HepG2 (cell line): ENCODE measurements around the gene SOCS7. TPM values are rescaled to one million over a fixed set of nuclear protein-coding genes. Genes with fewer than 3 reads are reported as not detected.

Source experiments
- CREBL2 ChIP-seq: sonication (generic); formaldehyde crosslinking; IDR thresholded peaks from 2 replicates; pipeline ENCODE4 v1.8.1; 2023; ENCODE audit warnings: missing genetic modification reagents, mild to moderate bottlenecking, borderline replicate concordance
- CSRNP1 ChIP-seq: sonication (generic); formaldehyde crosslinking; IDR thresholded peaks from 2 replicates; pipeline ENCODE4 v1.8.1; 2023; ENCODE audit warnings: mild to moderate bottlenecking, missing genetic modification reagents
- FIP1L1 ChIP-seq: fragments of 200-400 bp; formaldehyde crosslinking; IDR thresholded peaks from 2 replicates; pipeline ENCODE4 v1.6.1; 2018; ENCODE audit warnings: low read depth, mild to moderate bottlenecking, low read length, moderate library complexity, borderline replicate concordance; ENCODE audit not compliant: insufficient read depth
- GMEB2 ChIP-seq: IDR thresholded peaks from 2 replicates; pipeline ENCODE4 v1.6.1; 2016; ENCODE audit warnings: missing biosample characterization, missing genetic modification reagents, low read depth
- GTF3A ChIP-seq: sonication (generic); formaldehyde crosslinking; conservative IDR thresholded peaks from 2 replicates; pipeline ENCODE4 v1.4.0; 2020; ENCODE audit warnings: mild to moderate bottlenecking, missing genetic modification reagents
- MAFG ChIP-seq: sonication (generic); formaldehyde crosslinking; IDR thresholded peaks from 2 replicates; pipeline ENCODE4 v1.5.1; 2020; ENCODE audit warnings: mild to moderate bottlenecking, missing genetic modification reagents
- MEF2D ChIP-seq: sonication (generic); formaldehyde crosslinking; IDR thresholded peaks from 2 replicates; pipeline ENCODE4 v1.5.1; 2020; ENCODE audit warnings: mild to moderate bottlenecking, missing genetic modification reagents
- MEIS1 ChIP-seq: sonication (generic); formaldehyde crosslinking; IDR thresholded peaks from 2 replicates; pipeline ENCODE4 v1.9.0; 2021; ENCODE audit warnings: mild to moderate bottlenecking, missing genetic modification reagents, moderate library complexity, borderline replicate concordance
- MLLT10 ChIP-seq: sonication (generic); formaldehyde crosslinking; IDR thresholded peaks from 2 replicates; pipeline ENCODE4 v1.4.0; 2020; ENCODE audit warnings: missing genetic modification reagents
- NR2C2 ChIP-seq: sonication (generic); formaldehyde crosslinking; IDR thresholded peaks from 2 replicates; pipeline ENCODE4 v1.4.0; 2020; ENCODE audit warnings: missing genetic modification reagents, mild to moderate bottlenecking, moderate library complexity, borderline replicate concordance
- SP4 ChIP-seq: sonication (generic); formaldehyde crosslinking; IDR thresholded peaks from 2 replicates; pipeline ENCODE4 v1.8.1; 2023; ENCODE audit warnings: mild to moderate bottlenecking, missing genetic modification reagents
- SRSF1 ChIP-seq: fragments of 200-400 bp; formaldehyde crosslinking; optimal IDR thresholded peaks from 2 replicates; pipeline ENCODE3; 2017; ENCODE audit warnings: mild to moderate bottlenecking, low read depth, low read length, moderate library complexity
- STAT6 ChIP-seq: sonication (generic); formaldehyde crosslinking; IDR thresholded peaks from 2 replicates; pipeline ENCODE4 v1.4.0; 2020; ENCODE audit warnings: missing genetic modification reagents, mild to moderate bottlenecking, borderline replicate concordance
- ZBTB43 ChIP-seq: sonication (generic); formaldehyde crosslinking; conservative IDR thresholded peaks from 2 replicates; pipeline ENCODE4 v1.4.0; 2020; ENCODE audit warnings: missing genetic modification reagents
- ZFAT ChIP-seq: sonication (generic); formaldehyde crosslinking; conservative IDR thresholded peaks from 2 replicates; pipeline ENCODE4 v1.8.1; 2023; ENCODE audit warnings: missing genetic modification reagents, inconsistent platforms
- ZFY ChIP-seq: sonication (generic); formaldehyde crosslinking; IDR thresholded peaks from 2 replicates; pipeline ENCODE4 v1.4.0; 2020; ENCODE audit warnings: missing genetic modification reagents
- ZFYVE20 ChIP-seq: sonication (generic); formaldehyde crosslinking; IDR thresholded peaks from 2 replicates; pipeline ENCODE4 v1.8.0; 2023; ENCODE audit warnings: low read depth, mild to moderate bottlenecking, moderate library complexity, missing genetic modification reagents, borderline replicate concordance
- ZNF20 ChIP-seq: sonication (generic); formaldehyde crosslinking; IDR thresholded peaks from 2 replicates; pipeline ENCODE4 v1.4.0; 2020; ENCODE audit warnings: mild to moderate bottlenecking, moderate library complexity, missing genetic modification reagents
- ZNF235 ChIP-seq: sonication (generic); formaldehyde crosslinking; IDR thresholded peaks from 2 replicates; pipeline ENCODE4 v1.8.1; 2023; ENCODE audit warnings: mild to moderate bottlenecking, missing genetic modification reagents, borderline replicate concordance
- ZNF329 ChIP-seq: sonication (generic); formaldehyde crosslinking; IDR thresholded peaks from 2 replicates; pipeline ENCODE4 v1.9.0; 2021; ENCODE audit warnings: low read depth, mild to moderate bottlenecking, missing genetic modification reagents
- ZNF354B ChIP-seq: sonication (generic); formaldehyde crosslinking; IDR thresholded peaks from 2 replicates; pipeline ENCODE4 v1.8.0; 2022; ENCODE audit warnings: mild to moderate bottlenecking, missing genetic modification reagents
- ZNF772 ChIP-seq: sonication (generic); formaldehyde crosslinking; IDR thresholded peaks from 2 replicates; pipeline ENCODE4 v1.5.0; 2020; ENCODE audit warnings: mild to moderate bottlenecking, missing genetic modification reagents
- ZNF780A ChIP-seq: sonication (generic); formaldehyde crosslinking; IDR thresholded peaks from 2 replicates; pipeline ENCODE4 v1.8.0; 2022; ENCODE audit warnings: mild to moderate bottlenecking, missing genetic modification reagents, moderate library complexity
- polyA plus RNA-seq, 8 experiments: library from polyadenylated mRNA; depleted of rRNA in 3 of 8; stranded (reverse) in 7 of 8; unstranded in 1 of 8; fragments of >200 nt; fragmentation: Illumina TruSeq in 4 of 8; extraction: Trizol in 4 of 8; gene quantifications; 2 replicates each; pipeline versions ENCODE4 v1.2.1 to v1.2.3, GENCODE V29; 2011 to 2016; ENCODE audit warnings: low read depth in 4 of 8, missing spikeins in 1 of 8, mixed read lengths in 1 of 8; ENCODE audit not compliant: insufficient read depth in 1 of 8
- total RNA-seq, 5 experiments: library from RNA; depleted of rRNA; stranded (reverse); fragments of >200 nt; fragmentation: Illumina TruSeq; extraction: Trizol; gene quantifications; 2 replicates each; pipeline ENCODE4 v1.2.3, GENCODE V29; 2016; ENCODE audit warnings: low read depth in 1 of 5

SOCS7 gene
- total and polyA plus RNA-seq, 2 of the 13 experiments (the other 11 are each of a cell fraction or from before 2014, with no cell fraction given), result 19.2 to 24.2 TPM

GRCh38 chr17:38349097-38349730, 2.4 kb upstream of the SOCS7 start (continued):
- no peak for TF ChIP-seq NR2C2 (CRISPR knock-in tag)
- no peak for TF ChIP-seq FIP1L1
- TF ChIP-seq MAFG (CRISPR knock-in tag), result no peak
- peak; percentile 72; the same call in 1 of the 2 replicates for TF ChIP-seq MEF2D
- no peak for TF ChIP-seq ZNF235 (CRISPR knock-in tag)
- TF ChIP-seq SP4 (CRISPR knock-in tag), result 0 out of 2 replicates have a peak, but pooled peaks have one; percentile 34
- no peak for TF ChIP-seq MLLT10 (CRISPR knock-in tag)
- TF ChIP-seq GTF3A (CRISPR knock-in tag), result no peak
- TF ChIP-seq ZNF20 (CRISPR knock-in tag), result no peak
- TF ChIP-seq ZBTB43 (CRISPR knock-in tag), result no peak
- no peak for TF ChIP-seq CSRNP1 (CRISPR knock-in tag)
- 0 out of 2 replicates have a peak, but pooled peaks have one; percentile 39 for TF ChIP-seq ZNF772 (CRISPR knock-in tag)
- no peak for TF ChIP-seq CREBL2
- TF ChIP-seq GMEB2, result 0 out of 2 replicates have a peak, but pooled peaks have one; percentile 2
- peak; percentile 21; the same call in 1 of the 2 replicates for TF ChIP-seq ZFY (CRISPR knock-in tag)
- no peak for TF ChIP-seq SRSF1
- no peak for TF ChIP-seq ZNF354B (CRISPR knock-in tag)
- no peak for TF ChIP-seq ZNF780A (CRISPR knock-in tag)
- no peak for TF ChIP-seq ZFAT (CRISPR knock-in tag)
- no peak for TF ChIP-seq STAT6 (CRISPR knock-in tag)
- TF ChIP-seq ZNF329 (CRISPR knock-in tag), result no peak
- TF ChIP-seq MEIS1, result no peak
- TF ChIP-seq ZFYVE20 (CRISPR knock-in tag), result no peak
